WERI-Rb-1 (cell line): Measurements from ENCODE around the gene DNAJC30.

Experiments used
- DNase-seq: peaks from one replicate; pipeline ENCODE4 v3.0.0-alpha.2; 2020
- H3K27ac ChIP-seq: fragments of 250-450 bp; sonication (Bioruptor Pico); 2 replicates; pipeline ENCODE4 v1.5.1; 2020; ENCODE audit warnings: mild to moderate bottlenecking, moderate library complexity
- H3K27me3 ChIP-seq: fragments of 250-450 bp; sonication (Bioruptor Pico); 2 replicates; pipeline ENCODE4 v1.5.1; 2021; ENCODE audit warnings: mild to moderate bottlenecking, low read depth, moderate library complexity; ENCODE audit not compliant: insufficient read depth, severe bottlenecking
- H3K36me3 ChIP-seq: fragments of 250-450 bp; sonication (Bioruptor Pico); 2 replicates; pipeline ENCODE4 v1.5.1; 2020; ENCODE audit warnings: mild to moderate bottlenecking, moderate library complexity
- H3K4me3 ChIP-seq: 2 replicates; pipeline ENCODE4 v1.5.1; 2011; ENCODE audit warnings: low read depth, mild to moderate bottlenecking, control low read depth, low read length
- H3K9me3 ChIP-seq: fragments of 250-450 bp; sonication (Bioruptor Pico); 2 replicates; pipeline ENCODE4 v1.5.1; 2021; ENCODE audit warnings: mild to moderate bottlenecking, moderate library complexity; ENCODE audit not compliant: severe bottlenecking
- TF ChIP-seq, protein P1 (sequence below): IDR thresholded peaks from 2 replicates; pipeline ENCODE4 v1.5.1; 2011; ENCODE audit warnings: low read depth, mild to moderate bottlenecking, control low read depth, inconsistent platforms, low read length

The DNAJC30 gene

DNA sequence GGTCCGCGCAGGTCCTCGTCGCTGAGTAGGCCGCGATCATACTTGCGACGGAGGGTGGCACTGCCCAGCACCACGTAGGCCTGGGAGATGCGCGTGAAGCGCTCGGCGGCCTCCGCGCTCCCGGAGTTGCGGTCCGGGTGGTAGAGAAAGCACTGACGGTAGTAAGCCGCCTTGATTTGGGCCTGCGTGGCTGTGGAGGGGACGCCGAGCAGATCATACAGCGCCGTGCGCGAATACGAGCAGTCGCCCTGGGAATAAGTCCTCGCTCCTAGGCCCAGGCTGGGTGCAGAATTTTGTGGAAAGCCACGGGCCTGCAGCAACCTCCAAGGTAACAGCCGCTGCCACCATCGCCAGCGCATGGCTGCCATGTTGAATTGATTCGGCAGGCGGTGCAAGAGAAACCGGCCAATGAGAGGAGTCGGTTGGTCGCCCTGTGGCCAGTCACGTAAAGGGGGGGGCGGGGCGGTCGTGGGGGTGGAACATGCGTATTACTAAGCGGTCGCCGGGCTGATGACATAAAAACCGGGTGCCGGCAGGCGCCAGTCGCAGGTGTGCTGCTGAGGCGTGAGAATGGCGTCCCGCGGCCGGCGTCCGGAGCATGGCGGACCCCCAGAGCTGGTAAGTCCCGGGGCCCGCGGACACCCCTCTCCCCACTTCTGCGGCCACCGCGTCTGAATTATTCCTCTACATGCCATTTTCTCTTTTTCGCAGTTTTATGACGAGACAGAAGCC lies at the start of gene DNAJC30, which contains the start of gene BUD23:
Gene DNAJC30, minus strand, starts transcription at position 398 of the 732 bp plus-strand sequence. Its CDS starts 30 bp downstream, at position 368.
Gene BUD23, plus strand, starts transcription at position 542 of the 732 bp plus-strand sequence. Its CDS starts 29 bp downstream, at position 571.
- H3K4me3 ChIP-seq, result peak within 1 kb of the TSS; percentile 81
- no peaks in the 10 kb centered on the region for H3K9me3 ChIP-seq
- H3K36me3 ChIP-seq, result peaks cover 23% of the 10 kb centered on the region
- DNase-seq, result peak; percentile 97
- TF ChIP-seq, protein P1, sequence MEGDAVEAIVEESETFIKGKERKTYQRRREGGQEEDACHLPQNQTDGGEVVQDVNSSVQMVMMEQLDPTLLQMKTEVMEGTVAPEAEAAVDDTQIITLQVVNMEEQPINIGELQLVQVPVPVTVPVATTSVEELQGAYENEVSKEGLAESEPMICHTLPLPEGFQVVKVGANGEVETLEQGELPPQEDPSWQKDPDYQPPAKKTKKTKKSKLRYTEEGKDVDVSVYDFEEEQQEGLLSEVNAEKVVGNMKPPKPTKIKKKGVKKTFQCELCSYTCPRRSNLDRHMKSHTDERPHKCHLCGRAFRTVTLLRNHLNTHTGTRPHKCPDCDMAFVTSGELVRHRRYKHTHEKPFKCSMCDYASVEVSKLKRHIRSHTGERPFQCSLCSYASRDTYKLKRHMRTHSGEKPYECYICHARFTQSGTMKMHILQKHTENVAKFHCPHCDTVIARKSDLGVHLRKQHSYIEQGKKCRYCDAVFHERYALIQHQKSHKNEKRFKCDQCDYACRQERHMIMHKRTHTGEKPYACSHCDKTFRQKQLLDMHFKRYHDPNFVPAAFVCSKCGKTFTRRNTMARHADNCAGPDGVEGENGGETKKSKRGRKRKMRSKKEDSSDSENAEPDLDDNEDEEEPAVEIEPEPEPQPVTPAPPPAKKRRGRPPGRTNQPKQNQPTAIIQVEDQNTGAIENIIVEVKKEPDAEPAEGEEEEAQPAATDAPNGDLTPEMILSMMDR, result no peak
- H3K27ac ChIP-seq, result peak within 1 kb of the TSS; percentile 73
- no peaks in the 10 kb centered on the region for H3K27me3 ChIP-seq

DNA sequence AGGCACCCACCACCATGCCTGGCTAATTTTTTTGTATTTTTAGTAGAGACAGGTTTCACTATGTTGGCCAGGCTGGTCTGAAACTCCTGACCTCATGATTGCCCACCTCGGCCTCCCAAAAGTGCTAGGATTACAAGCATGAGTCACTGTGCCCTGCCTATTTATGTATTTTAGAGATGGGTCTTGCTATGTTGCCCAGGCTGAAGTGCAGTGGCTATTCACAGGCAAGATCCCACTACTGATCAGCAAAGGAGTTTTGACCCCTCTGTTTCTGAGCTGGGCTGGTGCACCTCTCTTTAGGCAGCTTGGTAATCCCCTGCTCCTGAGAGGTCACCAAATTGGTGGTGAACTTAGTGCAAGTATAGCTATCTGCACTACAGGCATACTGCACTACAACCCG lies 49.1 kb upstream of the DNAJC30 start:
- no peaks in the 10 kb centered on the region for H3K9me3 ChIP-seq
- H3K27me3 ChIP-seq, result no peaks in the 10 kb centered on the region
- H3K36me3 ChIP-seq, result peaks cover 11% of the 10 kb centered on the region
- TF ChIP-seq, protein P1, result no peak
- no peak overlapping the region for H3K4me3 ChIP-seq
- no peak for DNase-seq
- no peak overlapping the region for H3K27ac ChIP-seq

DNA sequence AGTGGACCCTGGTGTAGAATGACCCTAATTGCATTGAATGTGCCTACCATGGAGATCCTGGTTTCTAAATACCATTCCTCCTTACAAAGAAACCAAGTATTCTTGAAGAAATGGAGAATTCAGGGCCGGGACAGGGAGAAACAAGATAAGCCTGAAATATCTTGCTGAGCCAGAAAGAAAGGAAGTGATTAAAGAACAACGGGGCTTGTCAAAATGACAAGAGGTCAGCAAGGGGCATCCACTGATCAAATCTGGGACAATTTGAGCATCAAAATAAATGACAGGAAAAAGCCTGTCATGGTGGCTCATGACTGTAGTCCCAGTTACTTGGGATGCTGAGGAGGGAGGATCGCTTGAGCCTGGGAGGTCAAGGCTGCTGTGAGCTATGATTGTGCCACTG lies 47.2 kb upstream of the DNAJC30 start:
- Histone ChIP-seq H3K36me3 (no peaks in the 10 kb centered on the region), H3K27me3 (no peaks in the 10 kb centered on the region), H3K4me3 (no peak overlapping the region), H3K9me3 (no peaks in the 10 kb centered on the region), H3K27ac (no peak overlapping the region)
- DNase-seq, result no peak
- TF ChIP-seq, protein P1, result no peak

DNA sequence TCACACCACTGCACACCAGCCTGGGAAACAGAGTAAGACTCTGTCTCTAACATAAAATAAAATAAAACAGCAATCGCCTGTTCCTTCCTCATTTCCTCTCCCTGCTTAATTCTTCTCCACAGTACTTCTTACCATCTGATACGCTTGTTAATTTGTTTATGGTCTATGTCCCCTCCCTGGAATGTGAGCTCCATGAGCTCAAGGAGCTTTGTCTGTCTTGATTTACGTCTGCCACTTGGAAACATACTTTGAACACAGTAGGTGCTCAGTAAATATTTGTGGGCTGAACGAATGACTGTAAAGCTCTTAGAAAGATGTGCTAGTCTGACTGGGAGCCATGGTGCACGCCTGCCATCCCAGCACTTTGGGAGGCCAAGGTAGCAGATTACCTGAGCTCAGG lies 45.3 kb upstream of the DNAJC30 start:
- Histone ChIP-seq H3K27ac (no peak overlapping the region), H3K27me3 (no peaks in the 10 kb centered on the region), H3K36me3 (no peaks in the 10 kb centered on the region), H3K4me3 (no peak overlapping the region), H3K9me3 (no peaks in the 10 kb centered on the region)
- no peak for DNase-seq
- TF ChIP-seq, protein P1, result no peak

DNA sequence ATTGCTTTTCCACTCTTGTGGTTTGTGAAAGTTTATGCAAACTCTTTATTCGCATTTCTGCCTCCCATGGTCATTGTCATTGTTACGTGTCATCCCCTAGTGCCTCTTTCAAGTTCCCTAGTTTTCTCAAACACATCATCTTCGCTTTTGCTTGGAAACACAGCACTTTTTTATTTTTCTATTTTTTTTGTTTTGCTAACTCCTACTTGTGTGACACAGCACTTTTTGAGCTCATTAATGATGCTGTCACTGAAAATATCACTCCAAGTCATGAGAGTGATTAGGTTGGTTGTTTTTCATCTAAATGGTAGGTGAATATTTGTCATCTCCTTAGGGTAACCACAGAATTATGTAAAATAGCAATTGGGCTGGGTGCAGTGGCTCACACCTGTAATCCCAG lies 44.7 kb upstream of the DNAJC30 start:
- DNase-seq, result no peak

More for the DNA sequence above, 44.7 kb upstream of the DNAJC30 start:
- TF ChIP-seq, protein P1, result no peak
- H3K36me3 ChIP-seq, result no peaks in the 10 kb centered on the region
- H3K27ac ChIP-seq, result no peak overlapping the region
- no peaks in the 10 kb centered on the region for H3K27me3 ChIP-seq
- H3K9me3 ChIP-seq, result no peaks in the 10 kb centered on the region
- H3K4me3 ChIP-seq, result no peak overlapping the region
